Colonic mucosa (tissue), 4 donors: ENCODE data around the gene GPM6B. TPM values are rescaled to one million over a fixed set of nuclear protein-coding genes. Genes with fewer than 3 reads are reported as not detected.

Experiments used
- DNase-seq: peaks from one replicate; pipeline ENCODE4 v3.0.0-alpha.2; 2020
- H3K27ac ChIP-seq: fragments of 200-600 bp; one replicate; pipeline ENCODE4 v1.8.0; 2021
- H3K27me3 ChIP-seq: fragments of 200-600 bp; one replicate; pipeline ENCODE4 v1.8.0; 2021
- H3K36me3 ChIP-seq: fragments of 200-600 bp; one replicate; pipeline ENCODE4 v1.8.0; 2021
- H3K4me1 ChIP-seq: fragments of 200-600 bp; one replicate; pipeline ENCODE4 v1.8.0; 2021; ENCODE audit warnings: mild to moderate bottlenecking
- H3K4me3 ChIP-seq: fragments of 200-600 bp; one replicate; pipeline ENCODE4 v1.8.0; 2021
- H3K9ac ChIP-seq, 2 donors: one replicate each; pipeline ENCODE4 v1.7.0; 2013; ENCODE audit warnings: control low read depth in 2 of 2, low read depth in 2 of 2, low read length in 2 of 2
- H3K9me3 ChIP-seq: fragments of 200-600 bp; one replicate; pipeline ENCODE4 v1.8.0; 2021
- CTCF ChIP-seq: fragments of 200-600 bp; IDR thresholded peaks from one replicate; pipeline ENCODE4 v1.8.0; 2022; ENCODE audit warnings: antibody characterized with exemption, mild to moderate bottlenecking
- intact Hi-C: fragments of 100-400 bp; cut with DNase I; formaldehyde crosslinking; loops from one replicate; pipeline ENCODE4 v1.14.1; 2022
- total RNA-seq, 2 donors: library from RNA; stranded (reverse); fragmentation: NEBNext Ultra II Directional in 1 of 2; extraction: Animal tissue kit (Norgen Biotek cat#: 25700) in 1 of 2; gene quantifications; one replicate each; pipeline ENCODE4 v1.2.1, GENCODE V29; 2021
- donor health status: healthy.
- donor health status: DM: no; HTN: no; CAD: no.
- donor health status: DM: no; HTN: no; CAD: no.

Gene GPM6B
- total RNA-seq, 2 donors from 2014 or later, result 2.7 to 8.6 TPM

- no peak overlapping the region for H3K27ac ChIP-seq
- H3K36me3 ChIP-seq, result no peaks in the 10 kb centered on the region
- TF ChIP-seq CTCF, result no peak
- DNase-seq, result no peak
- intact Hi-C loops, result no loop called here
- peaks cover 6% of the 10 kb centered on the region for H3K27me3 ChIP-seq
- H3K4me1 ChIP-seq, result no peaks in the 10 kb centered on the region
- no peaks in the 10 kb centered on the region for H3K9me3 ChIP-seq
- no peak overlapping the region for H3K4me3 ChIP-seq
- H3K9ac ChIP-seq, result no peak overlapping the region
These were observed 39.0 kb upstream of the GPM6B start for GRCh38 chrX:13855689-13856450.

GRCh38 chrX:13854003-13854402 is 37.1 kb upstream of the GPM6B start:
- intact Hi-C loops, result no loop called here
- no peak for TF ChIP-seq CTCF
- Histone ChIP-seq H3K27ac (no peak overlapping the region), H3K9ac (no peak overlapping the region), H3K36me3 (no peaks in the 10 kb centered on the region), H3K4me1 (no peaks in the 10 kb centered on the region), H3K4me3 (no peak overlapping the region), H3K9me3 (no peaks in the 10 kb centered on the region), H3K27me3 (peaks cover 6% of the 10 kb centered on the region)
- no peak for DNase-seq

GRCh38 chrX:13852001-13852695 is 35.3 kb upstream of the GPM6B start:
- intact Hi-C loops, result no loop called here
- Histone ChIP-seq H3K9me3 (no peaks in the 10 kb centered on the region), H3K4me1 (no peaks in the 10 kb centered on the region), H3K27ac (no peak overlapping the region), H3K4me3 (no peak overlapping the region), H3K27me3 (no peaks in the 10 kb centered on the region), H3K9ac (no peak overlapping the region), H3K36me3 (no peaks in the 10 kb centered on the region)
- no peak for DNase-seq
- no peak for TF ChIP-seq CTCF

GRCh38 chrX:13845721-13846378 is 29.0 kb upstream of the GPM6B start:
- Histone ChIP-seq H3K27me3 (no peaks in the 10 kb centered on the region), H3K36me3 (no peaks in the 10 kb centered on the region), H3K9me3 (no peaks in the 10 kb centered on the region), H3K4me1 (no peaks in the 10 kb centered on the region), H3K9ac (no peak overlapping the region), H3K4me3 (no peak overlapping the region), H3K27ac (no peak overlapping the region)
- DNase-seq, result no peak
- intact Hi-C loops, result no loop called here
- no peak for TF ChIP-seq CTCF

GRCh38 chrX:13843150-13843721 is 26.3 kb upstream of the GPM6B start:
- intact Hi-C loops, result no loop called here
- H3K4me1 ChIP-seq, result no peaks in the 10 kb centered on the region
- H3K9ac ChIP-seq, result no peak overlapping the region
- TF ChIP-seq CTCF, result no peak
- H3K36me3 ChIP-seq, result no peaks in the 10 kb centered on the region
- H3K27me3 ChIP-seq, result no peaks in the 10 kb centered on the region
- no peaks in the 10 kb centered on the region for H3K9me3 ChIP-seq
- H3K27ac ChIP-seq, result no peak overlapping the region
- H3K4me3 ChIP-seq, result no peak overlapping the region
- no peak for DNase-seq
